Adrenal gland (tissue), 12 donors: ENCODE results near the gene MCM7. TPM values are rescaled to one million over a fixed set of nuclear protein-coding genes. Genes with fewer than 3 reads are reported as not detected.

Source experiments
- microRNA counts, 2 donors: library from miRNA; unstranded; fragments of <30 nt; microRNA quantifications; one replicate each; lab custom pipeline; 2016
- microRNA-seq, 3 donors: library from miRNA; unstranded; fragments of <30 nt; microRNA quantifications; one replicate each; pipeline ENCODE4, GENCODE V29; 2017 to 2020
- polyA plus RNA-seq, 3 donors: library from polyadenylated mRNA; stranded (reverse); fragments of 200-250 nt in 2 of 3; fragments of 350-450 nt in 1 of 3; fragmentation: Illumina TruSeq in 1 of 3; extraction: RNeasy Lipid Tissue Mini Kit (QIAGEN cat#74804) in 1 of 3; gene quantifications; one replicate each; pipeline ENCODE4 v1.2.3, GENCODE V29; 2013 to 2014
- small RNA-seq, 2 donors: library from RNA; depleted of rRNA; stranded (forward); fragments of <200 nt; gene quantifications; one replicate each; pipeline ENCODE3, GENCODE V24; 2016
- total RNA-seq, 9 donors: library from RNA; depleted of rRNA in 4 of 9; stranded (reverse); fragments of >200 nt in 4 of 9; fragments of 120-200 nt in 1 of 9; fragmentation: NEBNext Ultra II Directional in 1 of 9; extraction: Animal tissue kit (Norgen Biotek cat#: 25700) in 1 of 9; gene quantifications; one replicate each; pipeline versions ENCODE4 v1.1.0 to v1.2.4, GENCODE V29; 2013 to 2023
- donor health status: healthy with polysubstance abuse.
- donor health status: Bipolar disorder and iron deficiency.
- donor health status: DM: yes; HTN: yes; CAD: no.
- donor health status: DM: no; HTN: no; CAD: no.
- donor health status: DM: no; HTN: no; CAD: no.
- donor health status: DM: yes; HTN: yes; CAD: no.

The MCM7 gene
- total and polyA plus RNA-seq, 12 donors: 12.2 to 72.3 (median 30.6) TPM

MicroRNA genes within 50 kb of the gene (microRNA counts, 767-probe panel; counts per million panel counts)
- microRNA hsa-miR-106b-5p (lab: Ali Mortazavi, UCI) (4,722 to 5,838 counts per million in 2 donors), microRNA hsa-miR-25-3p (lab: Ali Mortazavi, UCI) (5,707 to 6,499 counts per million in 2 donors), microRNA hsa-miR-93-5p (lab: Ali Mortazavi, UCI) (5,237 to 5,797 counts per million in 2 donors)

Small RNA genes within 50 kb of the gene (microRNA-seq; reads per million reads assigned to microRNA genes)
- gene MIR106B (394 to 2,284 (median 813) reads per million in 3 donors), gene MIR25 (236 to 365 (median 254) reads per million in 3 donors), gene MIR93 (1,296 to 2,263 (median 1,648) reads per million in 3 donors)

Small RNA genes within 50 kb of the gene (small RNA-seq; reads per million reads assigned to genes)
- gene MIR106B (15.3 to 24.4 reads per million in 2 donors), gene MIR25 (510 to 673 reads per million in 2 donors), gene MIR93 (40.6 to 60.3 reads per million in 2 donors)

Other genes with a start within 250 kb of the MCM7 start
- gene OR2AE1, start 224.4 kb downstream of the MCM7 start, total RNA-seq: under 1 TPM in 2 of 9 donors, not detected in 7; 0.11 to 0.28 TPM
- gene OR2AE1, start 224.4 kb downstream of the MCM7 start, polyA plus RNA-seq: not detected
- gene TRIM4, start 181.9 kb downstream of the MCM7 start, total RNA-seq: 10 to 100 TPM; 30.7 to 57.0 (median 37.5) TPM
- 10 to 100 TPM; 17.2 to 52.9 (median 19.5) TPM for gene TRIM4, start 181.9 kb downstream of the MCM7 start, polyA plus RNA-seq
- under 1 TPM in 1 of 9 donors, not detected in 8; 0.11 TPM for gene GJC3, start 171.8 kb downstream of the MCM7 start, total RNA-seq
- under 1 TPM; 0.27 to 0.40 (median 0.34) TPM for gene GJC3, start 171.8 kb downstream of the MCM7 start, polyA plus RNA-seq
- gene AZGP1, start 125.4 kb downstream of the MCM7 start, total RNA-seq: 1 to 10 TPM in 5 of 9 donors, under 1 TPM in 2, not detected in 2; 0.50 to 3.1 (median 1.8) TPM
- 10 to 100 TPM in 1 of 3 donors, 1 to 10 TPM in 1, under 1 TPM in 1; 0.88 to 29.7 (median 3.9) TPM for gene AZGP1, start 125.4 kb downstream of the MCM7 start, polyA plus RNA-seq
- 100 to 1,000 TPM in 2 of 9 donors, 10 to 100 TPM in 7; 35.2 to 134 (median 57.8) TPM for gene ZKSCAN1, start 85.8 kb downstream of the MCM7 start, total RNA-seq
- gene ZKSCAN1, start 85.8 kb downstream of the MCM7 start, polyA plus RNA-seq: 10 to 100 TPM; 20.3 to 46.6 (median 38.7) TPM
- gene ZSCAN21, start 51.6 kb downstream of the MCM7 start, total RNA-seq: 10 to 100 TPM in 8 of 9 donors, 1 to 10 TPM in 1; 10.0 to 22.7 (median 14.7) TPM
- 10 to 100 TPM; 11.2 to 14.9 (median 12.5) TPM for gene ZSCAN21, start 51.6 kb downstream of the MCM7 start, polyA plus RNA-seq
- 10 to 100 TPM; 13.2 to 47.3 (median 22.2) TPM for gene ZNF3, start 19.7 kb downstream of the MCM7 start, total RNA-seq
- gene ZNF3, start 19.7 kb downstream of the MCM7 start, polyA plus RNA-seq: 10 to 100 TPM; 17.4 to 25.5 (median 23.2) TPM
- 100 to 1,000 TPM in 5 of 9 donors, 10 to 100 TPM in 4; 25.5 to 130 (median 101) TPM for gene COPS6, start 12.4 kb downstream of the MCM7 start, total RNA-seq
- gene COPS6, start 12.4 kb downstream of the MCM7 start, polyA plus RNA-seq: 100 to 1,000 TPM; 135 to 194 (median 187) TPM
- gene AP4M1, start 246 bp upstream of the MCM7 start, total RNA-seq: 10 to 100 TPM in 7 of 9 donors, 1 to 10 TPM in 2; 9.6 to 24.0 (median 15.9) TPM
- 10 to 100 TPM in 2 of 3 donors, 1 to 10 TPM in 1; 9.6 to 30.1 (median 23.5) TPM for gene AP4M1, start 246 bp upstream of the MCM7 start, polyA plus RNA-seq
- gene TAF6, start 18.0 kb upstream of the MCM7 start, total RNA-seq: 100 to 1,000 TPM in 1 of 9 donors, 10 to 100 TPM in 8; 16.0 to 141 (median 70.7) TPM
- 10 to 100 TPM; 41.3 to 69.4 (median 67.9) TPM for gene TAF6, start 18.0 kb upstream of the MCM7 start, polyA plus RNA-seq
- 10 to 100 TPM; 14.0 to 46.5 (median 23.3) TPM for gene CNPY4, start 18.2 kb upstream of the MCM7 start, total RNA-seq
- gene CNPY4, start 18.2 kb upstream of the MCM7 start, polyA plus RNA-seq: 10 to 100 TPM; 16.5 to 28.1 (median 27.3) TPM
- gene MBLAC1, start 25.6 kb upstream of the MCM7 start, total RNA-seq: 1 to 10 TPM; 1.5 to 7.0 (median 3.5) TPM
- gene MBLAC1, start 25.6 kb upstream of the MCM7 start, polyA plus RNA-seq: 1 to 10 TPM in 2 of 3 donors, under 1 TPM in 1; 0.38 to 4.2 (median 2.7) TPM
- gene LAMTOR4, start 47.5 kb upstream of the MCM7 start, total RNA-seq: 100 to 1,000 TPM; 104 to 266 (median 151) TPM
- gene LAMTOR4, start 47.5 kb upstream of the MCM7 start, polyA plus RNA-seq: 100 to 1,000 TPM in 2 of 3 donors, 10 to 100 TPM in 1; 33.1 to 224 (median 193) TPM
- gene TRAPPC14, start 57.3 kb upstream of the MCM7 start, total RNA-seq: 10 to 100 TPM in 7 of 9 donors, 1 to 10 TPM in 2; 4.3 to 23.7 (median 16.9) TPM
- 10 to 100 TPM; 10.2 to 57.7 (median 47.5) TPM for gene TRAPPC14, start 57.3 kb upstream of the MCM7 start, polyA plus RNA-seq
- gene GAL3ST4, start 67.2 kb upstream of the MCM7 start, total RNA-seq: 10 to 100 TPM in 2 of 9 donors, 1 to 10 TPM in 6, under 1 TPM in 1; 0.78 to 14.3 (median 8.0) TPM
- 1 to 10 TPM; 3.4 to 4.0 (median 3.5) TPM for gene GAL3ST4, start 67.2 kb upstream of the MCM7 start, polyA plus RNA-seq
- 1 to 10 TPM in 5 of 9 donors, under 1 TPM in 4; 0.35 to 4.3 (median 1.1) TPM for gene GPC2, start 76.0 kb upstream of the MCM7 start, total RNA-seq
- gene GPC2, start 76.0 kb upstream of the MCM7 start, polyA plus RNA-seq: 1 to 10 TPM in 2 of 3 donors, under 1 TPM in 1; 0.05 to 1.2 (median 1.1) TPM
- gene STAG3, start 76.5 kb upstream of the MCM7 start, total RNA-seq: 1 to 10 TPM in 4 of 9 donors, under 1 TPM in 5; 0.26 to 3.1 (median 0.95) TPM
- gene STAG3, start 76.5 kb upstream of the MCM7 start, polyA plus RNA-seq: 1 to 10 TPM in 2 of 3 donors, under 1 TPM in 1; 0.77 to 3.3 (median 2.1) TPM
- 1 to 10 TPM in 3 of 9 donors, under 1 TPM in 5, not detected in 1; 0.21 to 1.8 (median 0.56) TPM for gene PVRIG, start 118.6 kb upstream of the MCM7 start, total RNA-seq
- gene PVRIG, start 118.6 kb upstream of the MCM7 start, polyA plus RNA-seq: under 1 TPM in 2 of 3 donors, not detected in 1; 0.34 to 0.56 TPM
- gene SPDYE3, start 206.3 kb upstream of the MCM7 start, total RNA-seq: not detected
- under 1 TPM in 1 of 3 donors, not detected in 2; 0.16 TPM for gene SPDYE3, start 206.3 kb upstream of the MCM7 start, polyA plus RNA-seq